Measurements from ENCODE around the gene TWF2. TPM values are rescaled to one million over a fixed set of nuclear protein-coding genes. Genes with fewer than 3 reads are reported as not detected.

TWF2 gene
- polyA plus RNA-seq, 2 of the 4 experiments (the other 2 are of a cell fraction): 36.8 to 53.6 TPM

DNA sequence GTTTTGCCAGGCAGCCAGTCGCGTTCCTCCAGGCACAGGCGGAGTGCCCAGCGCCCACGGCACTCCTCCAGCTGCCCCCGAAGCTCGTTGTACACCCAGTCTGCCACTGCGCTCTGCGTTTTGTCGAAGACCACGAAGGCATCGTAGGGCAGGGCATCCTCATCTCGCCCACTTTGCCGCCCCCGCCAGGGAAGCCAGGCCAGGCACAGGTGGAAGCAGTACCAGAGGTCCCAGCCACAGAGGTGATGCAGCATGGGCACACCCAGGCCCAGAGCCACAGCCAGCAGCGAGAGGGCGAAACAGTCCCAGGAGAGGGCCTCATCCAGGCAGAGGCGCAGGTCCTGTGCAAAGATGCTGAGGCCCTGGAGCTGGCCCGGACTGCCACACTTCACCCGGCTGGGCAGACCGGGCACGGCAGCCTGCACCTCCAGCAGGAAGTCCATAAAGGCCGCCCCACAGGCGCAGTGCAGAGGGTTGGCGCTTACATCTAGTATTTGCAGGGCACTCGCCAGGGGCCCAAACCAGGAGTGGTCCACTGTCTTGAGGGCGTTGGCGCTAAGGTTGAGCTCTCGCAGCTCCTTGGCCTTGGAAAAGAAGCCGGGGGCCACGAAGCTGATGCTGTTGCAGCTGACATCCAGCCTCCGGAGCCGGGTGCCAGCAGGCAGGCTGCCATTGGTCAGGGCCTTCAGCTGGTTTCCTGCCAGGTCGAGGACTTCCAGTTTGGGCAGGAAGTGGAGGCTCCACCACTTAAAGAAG lies 17.2 kb downstream of the TWF2 start:
- ATAC-seq (no peak), DNase-seq (ENCODE audit: low read depth in 1 of 2, low spot score in 1 of 2) (no peak), FAIRE-seq (no peak)
- H3K4me3 ChIP-seq: no peak overlapping the region
- ChIA-PET CTCF (interaction anchor here (0.6 to 12.2 kb wide), 15 partner anchors 12 to 220 kb away, joined by 3 to 198 read pairs (median 6); partner anchors contain the start of genes PPM1M and TWF2), POLR2A (interaction anchor here (0.6 kb wide), 1 partner anchor 17 kb away, joined by 3 read pairs; the partner anchor contains the start of gene TWF2)
- no peak overlapping the region for H3K4me2 ChIP-seq
- 30% methylated on average over 2 of the region's 34 CpGs for WGBS (ENCODE audit: missing lambda C conversion rate)
- H3K9me3 ChIP-seq: no peaks in the 10 kb centered on the region
- H3K27ac ChIP-seq: no peak overlapping the region
- peaks cover 8% of the 10 kb centered on the region; the same call in 2 of the 3 replicates for H3K4me1 ChIP-seq
- no peak for TF ChIP-seq GATA3 (IDR thresholded peaks at IDR 0.05; ENCODE audit: borderline replicate concordance)
- TF ChIP-seq HDAC2 (IDR thresholded peaks at IDR 0.05): no peak
- no peak for TF ChIP-seq MAFK (IDR thresholded peaks at IDR 0.05; ENCODE audit: partially characterized antibody)
- TF ChIP-seq PHF8 (IDR thresholded peaks at IDR 0.05; ENCODE audit: borderline replicate concordance, low read depth): no peak
- TF ChIP-seq POLR2A (IDR thresholded peaks at IDR 0.05; ENCODE audit: low read length): no peak
- no peak for TF ChIP-seq HOXB13 (CRISPR knock-in tag; IDR thresholded peaks at IDR 0.05; ENCODE audit: low read depth)

DNA sequence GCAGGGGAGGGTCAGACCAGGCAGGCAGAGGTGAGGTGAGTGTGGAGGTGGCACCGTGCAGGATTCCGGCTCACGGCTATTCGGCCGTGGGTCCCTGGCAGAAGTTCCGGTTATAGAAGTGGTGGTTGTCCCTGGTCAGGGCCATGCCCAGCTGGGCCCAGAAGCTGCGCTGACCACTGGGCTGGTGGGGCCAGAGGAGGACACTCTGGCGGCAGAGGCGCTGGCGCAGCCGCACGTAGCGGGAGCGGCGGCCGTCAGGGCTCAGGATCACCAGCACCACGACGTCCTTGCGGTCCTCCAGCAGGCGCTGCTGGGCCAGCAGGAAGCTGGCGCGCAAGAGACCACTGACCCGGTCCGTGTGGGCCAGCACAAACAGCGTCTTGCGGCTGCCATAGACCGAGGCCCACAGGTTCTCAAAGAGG lies 17.8 kb downstream of the TWF2 start:
- TF ChIP-seq HOXB5 (CRISPR knock-in tag; IDR thresholded peaks at IDR 0.05): no peak
- no peak for TF ChIP-seq ESRRA (IDR thresholded peaks at IDR 0.05; ENCODE audit: borderline replicate concordance, low read length)
- TF ChIP-seq GATA3 (IDR thresholded peaks at IDR 0.05; ENCODE audit: borderline replicate concordance): no peak
- TF ChIP-seq TFCP2L1 (CRISPR knock-in tag; IDR thresholded peaks at IDR 0.05): no peak
- TF ChIP-seq, protein P1, sequence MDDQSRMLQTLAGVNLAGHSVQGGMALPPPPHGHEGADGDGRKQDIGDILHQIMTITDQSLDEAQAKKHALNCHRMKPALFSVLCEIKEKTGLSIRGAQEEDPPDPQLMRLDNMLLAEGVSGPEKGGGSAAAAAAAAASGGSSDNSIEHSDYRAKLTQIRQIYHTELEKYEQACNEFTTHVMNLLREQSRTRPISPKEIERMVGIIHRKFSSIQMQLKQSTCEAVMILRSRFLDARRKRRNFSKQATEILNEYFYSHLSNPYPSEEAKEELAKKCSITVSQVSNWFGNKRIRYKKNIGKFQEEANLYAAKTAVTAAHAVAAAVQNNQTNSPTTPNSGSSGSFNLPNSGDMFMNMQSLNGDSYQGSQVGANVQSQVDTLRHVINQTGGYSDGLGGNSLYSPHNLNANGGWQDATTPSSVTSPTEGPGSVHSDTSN (IDR thresholded peaks at IDR 0.05): no peak
- TF ChIP-seq JUNB (IDR thresholded peaks at IDR 0.05): no peak
- TF ChIP-seq, protein P2, sequence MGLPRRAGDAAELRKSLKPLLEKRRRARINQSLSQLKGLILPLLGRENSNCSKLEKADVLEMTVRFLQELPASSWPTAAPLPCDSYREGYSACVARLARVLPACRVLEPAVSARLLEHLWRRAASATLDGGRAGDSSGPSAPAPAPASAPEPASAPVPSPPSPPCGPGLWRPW (IDR thresholded peaks at IDR 0.05): no peak
- TF ChIP-seq, protein P3, sequence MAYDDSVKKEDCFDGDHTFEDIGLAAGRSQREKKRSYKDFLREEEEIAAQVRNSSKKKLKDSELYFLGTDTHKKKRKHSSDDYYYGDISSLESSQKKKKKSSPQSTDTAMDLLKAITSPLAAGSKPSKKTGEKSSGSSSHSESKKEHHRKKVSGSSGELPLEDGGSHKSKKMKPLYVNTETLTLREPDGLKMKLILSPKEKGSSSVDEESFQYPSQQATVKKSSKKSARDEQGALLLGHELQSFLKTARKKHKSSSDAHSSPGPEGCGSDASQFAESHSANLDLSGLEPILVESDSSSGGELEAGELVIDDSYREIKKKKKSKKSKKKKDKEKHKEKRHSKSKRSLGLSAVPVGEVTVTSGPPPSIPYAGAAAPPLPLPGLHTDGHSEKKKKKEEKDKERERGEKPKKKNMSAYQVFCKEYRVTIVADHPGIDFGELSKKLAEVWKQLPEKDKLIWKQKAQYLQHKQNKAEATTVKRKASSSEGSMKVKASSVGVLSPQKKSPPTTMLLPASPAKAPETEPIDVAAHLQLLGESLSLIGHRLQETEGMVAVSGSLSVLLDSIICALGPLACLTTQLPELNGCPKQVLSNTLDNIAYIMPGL (CRISPR knock-in tag; IDR thresholded peaks at IDR 0.05; ENCODE audit: borderline replicate concordance): no peak
- Histone ChIP-seq H3K4me3 (no peak overlapping the region), H3K4me2 (no peak overlapping the region), H3K4me1 (peaks cover 8% of the 10 kb centered on the region; the same call in 2 of the 3 replicates), H3K27ac (no peak overlapping the region), H3K9me3 (no peaks in the 10 kb centered on the region)
- CTCF ChIA-PET: interaction anchor here (0.6 to 12.2 kb wide), 36 partner anchors 13 to 219 kb away, joined by 3 to 198 read pairs (median 4); partner anchors contain the start of genes ALAS1, PPM1M, TWF2 and WDR82
- FAIRE-seq (no peak), DNase-seq (ENCODE audit: low read depth in 1 of 2, low spot score in 1 of 2) (no peak), ATAC-seq (no peak)
- WGBS (ENCODE audit: missing lambda C conversion rate): 91% methylated on average over 14 of the region's 27 CpGs
- POLR2A ChIA-PET: no interaction called here

DNA sequence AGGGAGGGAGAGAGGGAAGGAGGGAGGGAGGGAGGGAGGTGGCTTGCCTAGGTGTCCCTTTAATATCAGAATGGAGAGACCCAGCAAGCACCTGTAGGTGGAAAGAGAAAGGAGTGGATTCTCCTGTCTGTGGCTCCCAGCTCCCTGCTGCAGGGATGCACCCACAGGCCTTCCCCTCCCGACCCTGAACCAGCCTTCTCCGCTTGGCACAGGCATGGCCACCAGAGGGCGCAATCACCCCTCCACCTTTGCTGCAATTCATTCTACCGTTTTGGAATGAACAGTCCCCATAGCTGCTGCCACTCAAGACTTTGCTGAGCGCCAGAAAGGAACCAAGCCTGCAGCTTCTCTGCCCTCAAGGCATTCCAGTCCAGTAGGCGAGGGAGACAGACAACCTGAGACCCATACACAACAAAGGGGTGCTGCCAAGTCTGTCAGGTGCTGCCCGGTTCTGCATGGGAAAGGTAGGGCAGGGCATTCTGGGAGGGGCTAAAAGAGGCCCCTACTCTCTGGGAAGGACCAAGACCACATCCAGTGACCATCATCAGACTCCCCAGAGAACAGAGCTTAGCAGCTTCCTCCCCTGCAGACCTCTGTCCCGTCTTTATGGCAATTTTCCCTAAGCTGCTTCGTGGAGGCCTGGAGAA lies 18.5 kb downstream of the TWF2 start:
- DNase-seq (ENCODE audit: low read depth in 1 of 2, low spot score in 1 of 2) (peak; percentile 62 to 76), ATAC-seq (peak; percentile 80 to 92), FAIRE-seq (no peak)
- H3K9me3 ChIP-seq: no peaks in the 10 kb centered on the region
- H3K4me2 ChIP-seq: no peak overlapping the region
- WGBS (ENCODE audit: missing lambda C conversion rate): 30% methylated on average over 7 of the region's 9 CpGs
- CTCF ChIA-PET: interaction anchor here (0.6 to 12.2 kb wide), 42 partner anchors 13 to 322 kb away, joined by 3 to 198 read pairs (median 4); partner anchors contain the start of genes ALAS1, PPM1M, TWF2 and WDR82
- POLR2A ChIA-PET: interaction anchor here (0.6 kb wide), 1 partner anchor 57 kb away, joined by 3 read pairs; no protein-coding TSS in a partner anchor
- H3K27ac ChIP-seq: no peak overlapping the region
- no peak for TF ChIP-seq POLR2AphosphoS2 (conservative IDR thresholded peaks at IDR 0.05; ENCODE audit: low read length)
- TF ChIP-seq FOSL2 (IDR thresholded peaks at IDR 0.05): no peak
- no peak for TF ChIP-seq FOSL2 (CRISPR knock-in tag; IDR thresholded peaks at IDR 0.05)
- TF ChIP-seq HOXB13 (CRISPR knock-in tag; IDR thresholded peaks at IDR 0.05; ENCODE audit: low read depth): no peak
- TF ChIP-seq, protein P4, sequence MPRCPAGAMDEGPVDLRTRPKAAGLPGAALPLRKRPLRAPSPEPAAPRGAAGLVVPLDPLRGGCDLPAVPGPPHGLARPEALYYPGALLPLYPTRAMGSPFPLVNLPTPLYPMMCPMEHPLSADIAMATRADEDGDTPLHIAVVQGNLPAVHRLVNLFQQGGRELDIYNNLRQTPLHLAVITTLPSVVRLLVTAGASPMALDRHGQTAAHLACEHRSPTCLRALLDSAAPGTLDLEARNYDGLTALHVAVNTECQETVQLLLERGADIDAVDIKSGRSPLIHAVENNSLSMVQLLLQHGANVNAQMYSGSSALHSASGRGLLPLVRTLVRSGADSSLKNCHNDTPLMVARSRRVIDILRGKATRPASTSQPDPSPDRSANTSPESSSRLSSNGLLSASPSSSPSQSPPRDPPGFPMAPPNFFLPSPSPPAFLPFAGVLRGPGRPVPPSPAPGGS (IDR thresholded peaks at IDR 0.05): no peak
- TF ChIP-seq RAD21 (conservative IDR thresholded peaks at IDR 0.05 in 1 of 2, IDR thresholded peaks at IDR 0.05 in 1 of 2): peak; percentile 52 to 69; a peak in 4 of 5 replicates
- TF ChIP-seq ZFP36 (IDR thresholded peaks at IDR 0.05; ENCODE audit: borderline replicate concordance, partially characterized antibody): no peak
- TF ChIP-seq, protein P5, sequence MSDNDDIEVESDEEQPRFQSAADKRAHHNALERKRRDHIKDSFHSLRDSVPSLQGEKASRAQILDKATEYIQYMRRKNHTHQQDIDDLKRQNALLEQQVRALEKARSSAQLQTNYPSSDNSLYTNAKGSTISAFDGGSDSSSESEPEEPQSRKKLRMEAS (IDR thresholded peaks at IDR 0.05): no peak
- TF ChIP-seq GATA3 (IDR thresholded peaks at IDR 0.05; ENCODE audit: borderline replicate concordance): no peak
- no peak for TF ChIP-seq MAZ (IDR thresholded peaks at IDR 0.05; ENCODE audit: borderline replicate concordance, low read depth, low read length)
- TF ChIP-seq, protein P6, sequence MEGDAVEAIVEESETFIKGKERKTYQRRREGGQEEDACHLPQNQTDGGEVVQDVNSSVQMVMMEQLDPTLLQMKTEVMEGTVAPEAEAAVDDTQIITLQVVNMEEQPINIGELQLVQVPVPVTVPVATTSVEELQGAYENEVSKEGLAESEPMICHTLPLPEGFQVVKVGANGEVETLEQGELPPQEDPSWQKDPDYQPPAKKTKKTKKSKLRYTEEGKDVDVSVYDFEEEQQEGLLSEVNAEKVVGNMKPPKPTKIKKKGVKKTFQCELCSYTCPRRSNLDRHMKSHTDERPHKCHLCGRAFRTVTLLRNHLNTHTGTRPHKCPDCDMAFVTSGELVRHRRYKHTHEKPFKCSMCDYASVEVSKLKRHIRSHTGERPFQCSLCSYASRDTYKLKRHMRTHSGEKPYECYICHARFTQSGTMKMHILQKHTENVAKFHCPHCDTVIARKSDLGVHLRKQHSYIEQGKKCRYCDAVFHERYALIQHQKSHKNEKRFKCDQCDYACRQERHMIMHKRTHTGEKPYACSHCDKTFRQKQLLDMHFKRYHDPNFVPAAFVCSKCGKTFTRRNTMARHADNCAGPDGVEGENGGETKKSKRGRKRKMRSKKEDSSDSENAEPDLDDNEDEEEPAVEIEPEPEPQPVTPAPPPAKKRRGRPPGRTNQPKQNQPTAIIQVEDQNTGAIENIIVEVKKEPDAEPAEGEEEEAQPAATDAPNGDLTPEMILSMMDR (IDR thresholded peaks at IDR 0.05): peak; percentile 76
- no peak for TF ChIP-seq CBX8 (IDR thresholded peaks at IDR 0.05)
- peak; percentile 62 for TF ChIP-seq SMC3 (IDR thresholded peaks at IDR 0.05)
- peaks cover 8% of the 10 kb centered on the region; the same call in 2 of the 3 replicates for H3K4me1 ChIP-seq
- no peak overlapping the region for H3K4me3 ChIP-seq

Measured in A549 (cell line).